ENCODE measurements around the gene IP6K3.

- TF ChIP-seq CTCF (IDR thresholded peaks at IDR 0.05; ENCODE audit: low read depth, low read length) (no peak), MAX (IDR thresholded peaks at IDR 0.05; ENCODE audit: low read depth, low read length) (no peak), POLR2A (IDR thresholded peaks at IDR 0.05; ENCODE audit: extremely low read depth, insufficient read length) (no peak), MYC (IDR thresholded peaks at IDR 0.05; ENCODE audit: low read depth, low read length) (no peak)
Measured at GRCh38 chr6:33746036-33746600, 587 bp downstream of the IP6K3 start.
